Measurements from ENCODE around the gene INPP5A. TPM values are rescaled to one million over a fixed set of nuclear protein-coding genes. Genes with fewer than 3 reads are reported as not detected.

Gene INPP5A
- total RNA-seq, 6 experiments from 2014 or later, result 58.9 to 64.6 (median 63.8) TPM

DNA sequence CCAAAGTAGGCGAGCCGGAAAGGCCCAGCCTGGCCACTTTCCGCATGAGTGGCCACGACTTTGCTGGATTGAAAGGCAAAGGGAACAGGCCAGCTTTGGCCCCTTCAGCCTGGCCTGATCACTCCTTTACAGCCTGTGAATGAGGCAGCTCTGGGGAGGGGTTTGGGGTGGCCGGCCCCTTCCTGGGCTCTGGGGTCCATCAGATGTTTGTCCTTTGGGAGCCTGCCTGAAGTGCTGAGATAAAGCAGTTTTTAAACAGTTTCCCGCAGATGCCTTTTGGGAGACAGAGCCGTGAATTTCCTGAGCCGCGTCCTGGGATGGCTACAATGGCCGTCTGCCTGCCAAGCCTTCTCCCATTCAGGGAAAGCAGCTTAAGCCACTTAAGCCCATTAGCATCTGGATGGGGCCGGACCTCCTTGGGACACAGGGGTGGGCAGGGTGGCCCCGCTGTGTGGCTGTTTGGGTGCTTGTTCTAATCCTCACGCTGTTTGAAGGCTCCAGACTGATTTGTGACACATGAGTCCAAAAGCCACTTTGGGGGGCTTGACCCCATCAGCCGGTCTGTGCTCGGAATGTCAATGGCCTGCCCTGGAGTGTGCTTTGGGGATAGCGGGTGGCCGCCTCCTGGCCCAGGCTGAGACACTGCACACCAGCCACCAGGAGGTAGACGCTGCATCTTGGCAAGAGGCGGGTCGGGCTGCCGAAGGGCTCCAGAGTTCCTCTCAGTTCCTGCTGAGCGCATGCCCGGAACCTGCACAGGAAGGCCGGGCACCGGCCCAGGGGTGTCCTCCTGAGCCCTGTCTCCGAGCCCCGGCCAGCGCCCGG, 209.4 kb downstream of the INPP5A start:
- Mint-ChIP-seq H3K9me3 (no peaks in the 10 kb centered on the region), H3K4me1 (ENCODE audit: low read depth) (peaks cover 9% of the 10 kb centered on the region), H3K4me3 (no peak overlapping the region), H3K36me3 (ENCODE audit: low read depth) (peaks cover 7% of the 10 kb centered on the region; the same call in 1 of the 2 replicates), H3K27me3 (ENCODE audit: insufficient read depth) (no peaks in the 10 kb centered on the region; the same call in 1 of the 2 replicates), H3K27ac (no peak overlapping the region)
- DNase-seq, result no peak
- TF ChIP-seq CTCF (IDR thresholded peaks at IDR 0.05), result no peak

DNA sequence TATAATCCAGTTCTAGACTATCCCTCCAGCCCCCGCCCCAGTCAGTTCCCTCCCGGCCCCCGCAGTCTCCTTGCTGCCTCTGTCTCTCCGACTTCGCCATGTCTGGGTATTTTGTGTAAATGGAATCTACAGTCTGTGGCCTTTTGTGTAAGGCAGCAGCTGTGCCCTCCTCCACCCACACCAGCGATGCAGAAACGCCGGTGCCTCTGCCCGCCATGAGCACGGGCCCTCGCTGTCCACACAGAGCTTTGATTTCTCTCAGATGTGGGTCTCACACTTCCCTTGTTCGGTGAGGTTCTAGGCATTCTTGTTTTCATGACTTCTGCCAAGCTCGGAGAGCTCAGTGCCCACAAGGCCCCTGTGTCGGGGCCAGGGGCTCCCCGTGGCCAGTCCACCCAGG, 210.5 kb downstream of the INPP5A start:
- H3K4me3 Mint-ChIP-seq, result no peak overlapping the region
- no peaks in the 10 kb centered on the region; the same call in 1 of the 2 replicates for H3K27me3 Mint-ChIP-seq (ENCODE audit: insufficient read depth)
- no peak for DNase-seq
- H3K27ac Mint-ChIP-seq, result no peak overlapping the region
- H3K9me3 Mint-ChIP-seq, result no peaks in the 10 kb centered on the region
- H3K4me1 Mint-ChIP-seq (ENCODE audit: low read depth), result peaks cover 9% of the 10 kb centered on the region
- peaks cover 7% of the 10 kb centered on the region; the same call in 1 of the 2 replicates for H3K36me3 Mint-ChIP-seq (ENCODE audit: low read depth)
- no peak for TF ChIP-seq CTCF (IDR thresholded peaks at IDR 0.05)

DNA sequence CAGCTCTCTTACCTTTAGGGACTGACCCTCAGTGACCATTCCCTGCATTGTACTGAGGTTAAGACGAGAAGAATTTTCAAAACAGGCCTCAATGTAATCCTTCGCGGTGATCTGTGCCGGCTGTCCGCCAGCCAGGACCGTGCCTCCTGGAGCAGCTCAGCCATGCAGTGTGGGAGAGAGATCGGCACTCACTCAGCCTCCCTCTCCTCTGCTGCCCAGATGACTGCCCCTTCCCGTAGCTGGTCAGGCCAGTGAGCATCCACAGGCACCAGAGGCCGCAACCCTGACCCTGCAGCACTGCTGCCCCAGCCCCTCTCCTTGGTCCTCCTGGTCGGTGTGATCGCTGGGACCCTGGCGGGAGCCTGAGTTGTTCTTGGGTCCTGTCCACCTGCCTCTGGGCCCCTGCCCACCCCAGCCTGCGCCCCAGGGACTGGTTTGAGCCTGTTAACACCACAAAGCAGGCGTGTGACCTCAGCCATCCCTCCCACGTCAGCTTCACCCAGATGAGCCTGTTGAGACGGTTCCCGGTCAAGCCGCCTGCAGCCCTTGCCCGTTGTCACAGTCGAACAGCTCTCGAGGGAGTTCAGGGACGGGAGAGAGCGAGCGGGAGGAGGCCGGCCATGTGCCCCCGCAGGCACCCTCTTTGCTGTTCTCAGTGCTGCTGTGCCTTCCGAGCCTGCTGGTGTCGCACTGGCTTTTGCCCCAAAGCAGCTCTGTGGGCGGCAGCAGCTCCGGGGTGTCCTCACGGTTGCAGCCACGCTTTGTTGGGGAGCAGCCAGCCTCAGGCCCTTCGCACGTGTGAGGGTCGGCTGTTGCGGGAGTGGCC, 211.2 kb downstream of the INPP5A start:
- H3K27ac Mint-ChIP-seq, result no peak overlapping the region
- peaks cover 3% of the 10 kb centered on the region for H3K4me1 Mint-ChIP-seq (ENCODE audit: low read depth)
- TF ChIP-seq CTCF (IDR thresholded peaks at IDR 0.05), result no peak
- no peaks in the 10 kb centered on the region; the same call in 1 of the 2 replicates for H3K27me3 Mint-ChIP-seq (ENCODE audit: insufficient read depth)
- H3K36me3 Mint-ChIP-seq (ENCODE audit: low read depth), result peaks cover 10% of the 10 kb centered on the region
- H3K9me3 Mint-ChIP-seq, result no peaks in the 10 kb centered on the region
- no peak for DNase-seq
- H3K4me3 Mint-ChIP-seq, result no peak overlapping the region

DNA sequence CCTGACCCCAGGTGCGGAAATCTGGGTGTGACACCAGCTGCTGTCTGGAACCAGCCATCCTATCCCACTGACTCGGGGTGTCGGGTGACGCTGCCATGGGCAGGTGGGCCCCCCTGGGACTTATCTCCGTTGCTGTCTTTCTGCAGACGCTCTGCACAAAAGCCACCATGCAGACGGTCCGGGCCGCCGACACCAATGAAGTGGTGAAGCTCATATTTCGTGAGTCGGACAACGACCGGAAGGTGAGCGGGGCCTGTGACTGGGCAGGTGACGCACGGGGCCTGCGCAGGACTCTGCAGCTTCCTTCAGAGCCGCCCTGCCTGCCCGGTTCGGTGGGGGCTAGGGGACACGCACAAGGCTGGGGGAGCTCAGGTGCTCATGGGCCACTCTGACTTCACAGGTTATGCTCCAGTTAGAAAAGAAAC, 211.8 kb downstream of the INPP5A start:
- DNase-seq, result no peak
- Mint-ChIP-seq H3K36me3 (ENCODE audit: low read depth) (peaks cover 17% of the 10 kb centered on the region), H3K4me3 (no peak overlapping the region), H3K4me1 (ENCODE audit: low read depth) (no peaks in the 10 kb centered on the region), H3K9me3 (no peaks in the 10 kb centered on the region), H3K27me3 (ENCODE audit: insufficient read depth) (no peaks in the 10 kb centered on the region; the same call in 1 of the 2 replicates), H3K27ac (no peak overlapping the region)
- no peak for TF ChIP-seq CTCF (IDR thresholded peaks at IDR 0.05)

DNA sequence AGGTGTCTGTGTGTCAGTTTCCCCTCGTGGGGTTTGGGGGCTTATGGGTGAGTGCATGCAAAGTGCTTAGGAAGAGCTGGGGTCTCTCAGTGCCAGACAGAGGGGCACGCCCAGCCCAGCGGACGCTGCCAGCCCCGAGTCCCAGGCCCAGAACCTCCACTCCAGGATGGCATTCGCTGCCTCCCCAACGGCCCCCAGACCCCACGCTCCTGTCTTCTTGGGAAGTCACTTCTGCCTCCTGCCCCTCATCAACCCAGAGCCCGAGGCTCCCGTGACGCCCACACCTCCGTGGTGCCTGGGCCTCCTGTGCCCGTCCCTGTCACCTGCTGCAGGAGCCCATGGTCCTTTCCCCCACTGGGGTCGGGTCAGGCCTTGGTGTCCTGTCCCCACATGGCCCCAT, 213.3 kb downstream of the INPP5A start:
- no peak for TF ChIP-seq CTCF (IDR thresholded peaks at IDR 0.05)
- H3K27ac Mint-ChIP-seq, result no peak overlapping the region
- H3K4me1 Mint-ChIP-seq (ENCODE audit: low read depth), result no peaks in the 10 kb centered on the region
- H3K36me3 Mint-ChIP-seq (ENCODE audit: low read depth), result peaks cover 32% of the 10 kb centered on the region
- peaks cover 6% of the 10 kb centered on the region for H3K9me3 Mint-ChIP-seq
- DNase-seq, result no peak
- peaks cover 7% of the 10 kb centered on the region for H3K27me3 Mint-ChIP-seq (ENCODE audit: insufficient read depth)
- no peak overlapping the region for H3K4me3 Mint-ChIP-seq
